GM18526 (cell line): Measurements from ENCODE around the gene TMEM221.

ENCODE experiments used
- POLR2A ChIP-seq: IDR thresholded peaks from 3 replicates; pipeline ENCODE4 v1.6.1; 2011; ENCODE audit not compliant: insufficient read length; ENCODE audit errors: extremely low read depth

Gene TMEM221

GRCh38 chr19:17457616-17458015 lies 9.1 kb upstream of the TMEM221 start:
- TF ChIP-seq POLR2A, result no peak

GRCh38 chr19:17456127-17456526 lies 7.7 kb upstream of the TMEM221 start:
- no peak for TF ChIP-seq POLR2A

GRCh38 chr19:17455308-17456123 lies 7.0 kb upstream of the TMEM221 start:
- TF ChIP-seq POLR2A, result no peak

GRCh38 chr19:17454576-17455071 lies 6.2 kb upstream of the TMEM221 start:
- TF ChIP-seq POLR2A, result no peak

GRCh38 chr19:17451820-17452219 lies 3.4 kb upstream of the TMEM221 start:
- no peak for TF ChIP-seq POLR2A

GRCh38 chr19:17450264-17451075 lies 2.0 kb upstream of the TMEM221 start:
- no peak for TF ChIP-seq POLR2A

GRCh38 chr19:17447704-17448130 lies 751 bp downstream of the TMEM221 start:
- TF ChIP-seq POLR2A, result no peak

- TF ChIP-seq POLR2A, result no peak
Measured at GRCh38 chr19:17445526-17446165, 2.8 kb downstream of the TMEM221 start.

GRCh38 chr19:17441241-17442021 lies 7.0 kb downstream of the TMEM221 start:
- TF ChIP-seq POLR2A, result no peak

- TF ChIP-seq POLR2A, result no peak
Measured at GRCh38 chr19:17436874-17437267, 11.6 kb downstream of the TMEM221 start.

GRCh38 chr19:17436094-17436873 lies 12.2 kb downstream of the TMEM221 start:
- no peak for TF ChIP-seq POLR2A

- no peak for TF ChIP-seq POLR2A
Measured at GRCh38 chr19:17435218-17435617, 13.2 kb downstream of the TMEM221 start.

- no peak for TF ChIP-seq POLR2A
Measured at GRCh38 chr19:17431417-17431816, 17.1 kb downstream of the TMEM221 start.

- no peak for TF ChIP-seq POLR2A
Measured at GRCh38 chr19:17429641-17430113, 18.8 kb downstream of the TMEM221 start.
